GM12801 (cell line): Measurements from ENCODE around the gene ARFGAP1.

Experiments
- CTCF ChIP-seq: IDR thresholded peaks from one replicate; pipeline ENCODE4 v1.5.1; 2011; ENCODE audit warnings: control low read depth; ENCODE audit not compliant: insufficient read length; ENCODE audit errors: extremely low read depth

ARFGAP1 gene

DNA sequence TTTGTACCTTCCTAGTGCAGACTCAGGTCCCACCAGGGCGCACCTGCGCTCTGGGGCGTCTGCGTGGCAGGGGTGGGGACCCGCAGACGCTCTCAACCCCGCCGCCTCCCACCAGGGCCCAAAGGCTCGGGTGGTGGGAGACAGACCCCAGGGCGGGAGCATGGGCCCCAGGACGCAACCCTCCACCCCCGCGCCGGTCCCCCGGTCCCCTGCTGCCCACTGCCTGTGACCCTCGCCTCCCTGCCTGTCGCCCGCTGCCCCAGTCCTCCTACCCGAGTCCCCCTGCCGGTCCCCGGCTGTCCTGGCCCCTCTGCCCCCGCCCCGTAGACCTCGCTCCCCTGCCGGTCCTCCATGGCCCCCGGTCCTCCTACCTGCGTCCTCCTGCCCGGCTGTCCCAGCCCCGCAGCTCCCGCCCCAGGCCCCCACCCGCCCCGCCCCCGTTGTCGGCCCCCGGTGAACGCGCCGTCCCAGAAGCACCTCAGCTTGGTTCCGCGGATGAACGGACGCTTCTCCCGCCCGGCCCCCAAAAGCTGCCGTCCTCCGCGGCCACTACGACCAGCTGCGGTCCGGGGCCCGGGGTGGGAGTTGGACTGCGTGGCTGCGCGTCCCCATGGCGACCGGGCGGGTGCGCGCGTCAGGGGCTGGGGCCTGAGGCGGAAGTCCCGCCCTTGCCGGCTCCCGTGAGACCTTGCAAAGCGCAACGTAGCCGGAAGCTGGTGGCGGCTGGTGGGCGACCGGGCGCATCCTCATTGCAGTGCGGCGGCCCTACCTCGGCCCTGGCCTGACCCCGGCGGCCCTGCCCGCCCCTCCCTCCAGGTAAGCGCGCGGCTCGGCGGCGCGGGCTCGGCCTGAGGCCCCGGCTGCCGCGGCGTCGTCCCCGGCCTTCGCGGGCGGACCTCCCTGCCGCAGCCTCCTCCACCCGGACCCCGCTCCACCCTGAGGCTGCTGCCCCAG lies at the start of gene ARFGAP1:
Gene ARFGAP1 (plus strand): TSS at position 709 of the 954 bp plus-strand sequence. CDS start 2,768 bp downstream, outside the sequence.
- TF ChIP-seq CTCF, result no peak

DNA sequence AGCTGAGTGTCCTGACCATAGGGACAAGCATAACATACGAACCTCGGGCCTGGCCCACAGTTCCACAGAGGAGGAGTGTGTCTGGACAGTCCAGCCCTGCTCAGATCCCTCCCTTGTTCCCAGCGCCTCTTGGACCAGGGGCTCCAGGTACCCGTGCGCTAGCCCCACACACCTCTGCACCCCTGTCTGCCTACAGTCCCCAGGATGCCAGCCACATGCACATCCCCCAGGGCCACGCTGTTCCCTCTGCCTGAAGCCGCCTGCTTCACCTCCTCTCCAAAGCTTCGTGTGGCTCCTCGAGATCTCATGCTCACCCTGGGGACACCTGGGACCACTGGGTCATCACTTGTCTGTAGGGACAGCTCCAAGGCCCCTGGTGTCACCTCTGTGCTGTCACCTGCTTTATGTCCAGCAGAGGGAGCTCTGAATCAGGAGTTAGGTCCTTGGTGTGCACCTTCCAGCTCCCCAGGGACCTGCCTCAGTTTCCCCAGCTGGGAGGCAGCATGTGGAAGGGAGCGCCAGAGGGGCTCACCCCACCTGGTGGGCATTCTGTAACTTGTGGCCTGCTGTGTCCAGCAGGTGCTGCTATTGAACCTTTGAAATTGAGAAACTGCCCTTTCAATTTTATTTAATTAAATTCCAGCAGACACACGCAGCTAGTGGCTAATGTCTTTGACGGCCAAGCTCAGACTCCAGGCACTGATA lies 49.3 kb upstream of the ARFGAP1 start:
- no peak for TF ChIP-seq CTCF

DNA sequence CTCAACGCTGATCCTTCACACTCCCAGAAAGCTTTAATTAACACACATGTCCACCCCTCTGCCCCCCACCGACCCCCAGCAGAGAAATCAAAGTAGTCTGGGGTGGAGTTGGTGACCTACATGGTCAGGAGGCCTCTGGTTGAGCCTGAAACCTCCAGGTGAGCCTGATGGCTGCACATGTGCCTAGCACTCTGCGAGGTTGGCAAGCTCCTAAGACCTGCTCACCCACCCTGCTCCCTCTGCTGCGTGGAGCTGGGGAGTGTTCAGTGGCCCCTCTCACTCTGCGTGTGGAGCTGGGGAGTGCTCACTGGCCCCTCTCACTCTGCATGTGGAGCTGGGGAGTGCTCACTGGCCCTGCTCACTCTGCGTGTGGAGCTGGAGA lies 48.8 kb upstream of the ARFGAP1 start:
- TF ChIP-seq CTCF, result no peak

- TF ChIP-seq CTCF, result no peak
Observed at GRCh38 chr20:63224412-63225081, 48.1 kb upstream of the ARFGAP1 start.

GRCh38 chr20:63225082-63225454 lies 47.5 kb upstream of the ARFGAP1 start:
- TF ChIP-seq CTCF, result no peak

DNA sequence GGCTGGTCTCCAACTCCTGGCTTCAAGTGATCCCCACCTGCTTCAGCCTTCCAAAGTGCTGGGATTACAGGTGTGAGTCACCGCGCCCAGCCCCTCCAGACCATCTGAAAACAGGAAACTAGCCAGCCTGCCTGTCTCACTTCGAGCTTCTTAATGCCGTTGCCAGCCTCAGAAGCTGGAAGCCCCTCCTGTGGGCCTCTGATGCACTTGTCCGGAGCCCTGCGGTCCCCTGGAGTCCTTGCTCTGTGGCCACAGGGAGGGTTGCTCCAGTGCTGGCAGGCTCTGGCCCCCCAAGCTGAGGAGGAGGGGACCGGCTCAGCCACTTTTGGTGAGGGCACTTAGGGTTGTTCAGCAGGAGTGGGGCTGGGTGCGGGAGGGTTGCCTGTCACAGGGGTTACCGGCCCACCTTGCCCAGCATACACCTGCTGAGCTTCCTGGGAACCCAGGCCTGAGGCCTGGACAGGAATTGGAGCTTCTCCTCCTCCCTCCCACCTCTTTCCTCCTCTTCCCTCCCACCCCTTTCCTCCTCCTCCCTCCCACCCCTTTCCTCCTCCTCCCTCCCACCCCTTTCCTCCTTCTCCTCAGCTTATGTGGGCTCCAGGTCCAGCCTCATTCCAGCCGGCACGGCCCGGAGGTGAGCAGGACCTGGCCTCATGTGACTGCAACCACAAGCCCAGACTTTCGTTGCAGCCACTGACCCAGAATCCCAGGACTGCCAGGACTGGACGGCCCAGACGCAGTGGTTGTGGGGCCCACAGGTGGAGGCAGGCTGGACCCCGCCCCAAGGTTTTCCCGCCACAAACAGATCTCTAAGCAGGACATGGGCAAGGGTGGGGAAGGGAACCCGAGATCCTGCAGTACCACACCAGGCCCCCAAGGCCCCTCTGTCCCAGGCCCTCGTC lies 46.3 kb upstream of the ARFGAP1 start:
- TF ChIP-seq CTCF, result no peak
